Caco-2 (cell line): ENCODE results near the gene HMHB1. TPM values are rescaled to one million over a fixed set of nuclear protein-coding genes. Genes with fewer than 3 reads are reported as not detected.

Experiments used
- BruUV-seq: library from RNA; stranded (reverse); fragments of 400-500 nt; replicated peaks from 2 replicates; lab custom pipeline; 2021; lab: Mats Ljungman, UMichigan
- CTCF ChIA-PET: fragments of 300-600 bp; sonication (Branson Sonifier 250); formaldehyde crosslinking; loops from one replicate; lab custom pipeline; 2022; ENCODE audit warnings: antibody characterized with exemption; lab: Charles Lee
- POLR2A ChIA-PET: fragments of 300-600 bp; sonication (Branson Sonifier 250); formaldehyde crosslinking; loops from one replicate; lab custom pipeline; 2022; ENCODE audit warnings: antibody characterized with exemption; lab: Charles Lee
- DNase-seq, 2 experiments: peaks; one replicate each; pipeline versions ENCODE4 v3.0.0 to v3.0.0-alpha.2; 2020 to 2022
- H3K27me3 ChIP-seq: replicated peaks from 2 replicates; pipeline ENCODE4 v1.6.0; 2011; ENCODE audit warnings: low read length; ENCODE audit not compliant: control insufficient read depth, insufficient read depth
- H3K36me3 ChIP-seq: 2 replicates; pipeline ENCODE4 v1.5.1; 2011; ENCODE audit warnings: low read length; ENCODE audit not compliant: control insufficient read depth, insufficient read depth
- H3K4me1 ChIP-seq: fragments of 250-450 bp; sonication (Bioruptor Pico); 2 replicates; pipeline ENCODE4 v1.5.1; 2020; ENCODE audit warnings: mild to moderate bottlenecking
- H3K4me3 ChIP-seq: 2 replicates; pipeline ENCODE4 v1.5.1; 2011; ENCODE audit warnings: low read depth, mild to moderate bottlenecking, control low read depth, low read length
- H3K9me3 ChIP-seq: fragments of 250-450 bp; sonication (Bioruptor Pico); 2 replicates; pipeline ENCODE4 v1.5.1; 2020; ENCODE audit warnings: mild to moderate bottlenecking, moderate library complexity
- H3K27ac Mint-ChIP-seq: one replicate; pipeline ENCODE4 v1.8.0; 2022; ENCODE audit warnings: mixed read lengths; ENCODE audit not compliant: unreplicated experiment
- H3K27me3 Mint-ChIP-seq: one replicate; pipeline ENCODE4 v1.8.0; 2022; ENCODE audit warnings: mixed read lengths; ENCODE audit not compliant: insufficient read depth, unreplicated experiment
- H3K36me3 Mint-ChIP-seq: one replicate; pipeline ENCODE4 v1.8.0; 2022; ENCODE audit warnings: mild to moderate bottlenecking, mixed read lengths; ENCODE audit not compliant: insufficient read depth, unreplicated experiment
- H3K4me1 Mint-ChIP-seq: one replicate; pipeline ENCODE4 v1.8.0; 2022; ENCODE audit warnings: low read depth, mixed read lengths; ENCODE audit not compliant: unreplicated experiment
- H3K4me3 Mint-ChIP-seq: one replicate; pipeline ENCODE4 v1.8.0; 2022; ENCODE audit warnings: mild to moderate bottlenecking, moderate library complexity, mixed read lengths; ENCODE audit not compliant: unreplicated experiment
- H3K9me3 Mint-ChIP-seq: one replicate; pipeline ENCODE4 v1.8.0; 2022; ENCODE audit warnings: mixed read lengths; ENCODE audit not compliant: unreplicated experiment
- intact Hi-C: fragments of 100-400 bp; cut with micrococcal nuclease; formaldehyde crosslinking; loops from one replicate; pipeline ENCODE4 v1.10.0; 2022; ENCODE audit not compliant: unreplicated experiment
- total RNA-seq: library from RNA; stranded (reverse); gene quantifications from 2 replicates; pipeline ENCODE4 v1.2.3, GENCODE V29; 2022
- TF ChIP-seq, protein P1 (sequence below), 2 experiments: fragments of 200-600 bp in 1 of 2; IDR thresholded peaks; 1 replicate in 1 of 2; 2 replicates in 1 of 2; pipeline versions ENCODE4 v1.5.1 to v1.8.0; 2011 to 2022; ENCODE audit warnings: antibody characterized with exemption in 1 of 2, control low read depth in 1 of 2, inconsistent platforms in 1 of 2, low read depth in 1 of 2, low read length in 1 of 2, mild to moderate bottlenecking in 1 of 2, moderate library complexity in 1 of 2; ENCODE audit not compliant: insufficient read depth in 1 of 2, severe bottlenecking in 1 of 2, unreplicated experiment in 1 of 2

HMHB1 gene
- total RNA-seq, 1 experiment from 2014 or later = not detected

- no peaks in the 10 kb centered on the region for H3K27me3 Mint-ChIP-seq
- no peaks in the 10 kb centered on the region for H3K36me3 Mint-ChIP-seq
- BruUV-seq = no TSS peak
- H3K4me1 Mint-ChIP-seq = peaks cover 6% of the 10 kb centered on the region
- no peaks in the 10 kb centered on the region for H3K27me3 ChIP-seq
- CTCF ChIA-PET = no interaction called here
- intact Hi-C loops = no loop called here
- TF ChIP-seq, protein P1, sequence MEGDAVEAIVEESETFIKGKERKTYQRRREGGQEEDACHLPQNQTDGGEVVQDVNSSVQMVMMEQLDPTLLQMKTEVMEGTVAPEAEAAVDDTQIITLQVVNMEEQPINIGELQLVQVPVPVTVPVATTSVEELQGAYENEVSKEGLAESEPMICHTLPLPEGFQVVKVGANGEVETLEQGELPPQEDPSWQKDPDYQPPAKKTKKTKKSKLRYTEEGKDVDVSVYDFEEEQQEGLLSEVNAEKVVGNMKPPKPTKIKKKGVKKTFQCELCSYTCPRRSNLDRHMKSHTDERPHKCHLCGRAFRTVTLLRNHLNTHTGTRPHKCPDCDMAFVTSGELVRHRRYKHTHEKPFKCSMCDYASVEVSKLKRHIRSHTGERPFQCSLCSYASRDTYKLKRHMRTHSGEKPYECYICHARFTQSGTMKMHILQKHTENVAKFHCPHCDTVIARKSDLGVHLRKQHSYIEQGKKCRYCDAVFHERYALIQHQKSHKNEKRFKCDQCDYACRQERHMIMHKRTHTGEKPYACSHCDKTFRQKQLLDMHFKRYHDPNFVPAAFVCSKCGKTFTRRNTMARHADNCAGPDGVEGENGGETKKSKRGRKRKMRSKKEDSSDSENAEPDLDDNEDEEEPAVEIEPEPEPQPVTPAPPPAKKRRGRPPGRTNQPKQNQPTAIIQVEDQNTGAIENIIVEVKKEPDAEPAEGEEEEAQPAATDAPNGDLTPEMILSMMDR (IDR thresholded peaks at IDR 0.05; ENCODE audit: insufficient read depth in 1 of 2, low read depth in 1 of 2, low read length in 1 of 2, severe bottlenecking in 1 of 2, unreplicated experiment in 1 of 2) = no peak
- H3K4me3 ChIP-seq = no peak overlapping the region
- H3K4me3 Mint-ChIP-seq = no peak overlapping the region
- no peak overlapping the region for H3K27ac Mint-ChIP-seq
- DNase-seq = no peak
- no peaks in the 10 kb centered on the region for H3K9me3 ChIP-seq
- POLR2A ChIA-PET = no interaction called here
- H3K36me3 ChIP-seq = no peaks in the 10 kb centered on the region
- H3K9me3 Mint-ChIP-seq = no peaks in the 10 kb centered on the region
- no peaks in the 10 kb centered on the region for H3K4me1 ChIP-seq
Measured at GRCh38 chr5:143862271-143862670, 50.3 kb downstream of the HMHB1 start.

DNA sequence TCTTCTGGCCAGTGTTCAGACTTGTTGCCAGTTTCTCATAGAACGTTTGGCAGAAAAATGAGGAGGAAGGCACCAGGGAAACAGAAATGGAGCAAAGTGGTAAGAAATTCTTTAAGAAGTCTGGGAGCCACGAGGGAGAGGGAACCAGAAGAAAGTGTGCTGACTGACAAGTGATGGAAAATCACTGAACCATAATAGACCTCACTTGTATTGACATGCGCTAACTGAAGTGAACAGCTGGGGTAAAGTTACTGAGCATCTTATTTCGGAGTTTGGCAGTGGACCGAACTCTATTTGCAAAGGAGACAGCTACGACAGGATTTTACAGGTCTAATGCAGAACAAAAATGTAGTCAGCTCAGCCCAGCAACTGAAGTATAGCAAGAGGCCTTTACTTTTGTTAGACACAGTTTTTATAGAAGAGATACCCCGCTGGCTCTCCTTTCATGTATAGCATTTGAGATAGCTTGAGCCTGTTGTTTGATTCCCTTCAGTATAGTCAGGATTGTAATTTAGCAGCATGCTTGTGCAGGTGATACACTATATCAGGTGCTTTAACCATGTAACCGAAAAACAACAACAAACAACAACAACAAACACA is 53.6 kb downstream of the HMHB1 start:
- H3K27me3 ChIP-seq = no peaks in the 10 kb centered on the region
- ChIA-PET POLR2A (no interaction called here), CTCF (no interaction called here)
- Mint-ChIP-seq H3K4me1 (peaks cover 6% of the 10 kb centered on the region), H3K9me3 (no peaks in the 10 kb centered on the region), H3K27ac (no peak overlapping the region), H3K4me3 (no peak overlapping the region), H3K27me3 (no peaks in the 10 kb centered on the region), H3K36me3 (no peaks in the 10 kb centered on the region)
- DNase-seq = no peak
- H3K36me3 ChIP-seq = no peaks in the 10 kb centered on the region
- no TSS peak for BruUV-seq
- intact Hi-C loops = no loop called here
- no peaks in the 10 kb centered on the region for H3K4me1 ChIP-seq
- no peak overlapping the region for H3K4me3 ChIP-seq
- H3K9me3 ChIP-seq = no peaks in the 10 kb centered on the region
- TF ChIP-seq, protein P1 (IDR thresholded peaks at IDR 0.05; ENCODE audit: insufficient read depth in 1 of 2, low read depth in 1 of 2, low read length in 1 of 2, severe bottlenecking in 1 of 2, unreplicated experiment in 1 of 2) = no peak
